ENCODE measurements around the gene SLC25A17. TPM values are rescaled to one million over a fixed set of nuclear protein-coding genes. Genes with fewer than 3 reads are reported as not detected.
"Not testable (repeated sequence)": the region's sequence is repeated elsewhere in the genome, so short reads cannot be mapped to it uniquely, and the experiment has no call there.

The SLC25A17 gene
- polyA plus RNA-seq, 4 donors = 36.4 to 43.0 (median 38.6) TPM

DNA sequence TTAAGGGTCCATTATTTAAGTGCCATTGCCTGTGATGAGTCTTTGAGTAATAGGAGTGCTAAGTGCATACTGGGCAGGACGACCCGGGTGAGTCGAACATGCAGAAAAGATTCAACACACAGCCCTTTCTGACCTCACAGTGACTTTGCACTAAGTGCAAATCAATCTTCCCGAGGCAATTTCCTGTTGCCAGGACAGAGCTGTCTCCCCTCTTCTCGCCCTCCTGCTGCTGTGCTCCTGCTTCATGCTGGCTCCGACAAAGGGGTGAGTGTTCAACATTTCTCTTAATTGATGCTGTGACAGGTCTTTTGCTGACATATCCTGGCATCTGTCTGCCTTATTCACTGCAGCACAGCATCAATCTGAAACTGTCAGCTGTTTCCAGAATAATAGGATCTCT lies 97.9 kb downstream of the SLC25A17 start:
- no peak for DNase-seq (ENCODE audit: low read depth in 4 of 4, low spot score in 2 of 4)

DNA sequence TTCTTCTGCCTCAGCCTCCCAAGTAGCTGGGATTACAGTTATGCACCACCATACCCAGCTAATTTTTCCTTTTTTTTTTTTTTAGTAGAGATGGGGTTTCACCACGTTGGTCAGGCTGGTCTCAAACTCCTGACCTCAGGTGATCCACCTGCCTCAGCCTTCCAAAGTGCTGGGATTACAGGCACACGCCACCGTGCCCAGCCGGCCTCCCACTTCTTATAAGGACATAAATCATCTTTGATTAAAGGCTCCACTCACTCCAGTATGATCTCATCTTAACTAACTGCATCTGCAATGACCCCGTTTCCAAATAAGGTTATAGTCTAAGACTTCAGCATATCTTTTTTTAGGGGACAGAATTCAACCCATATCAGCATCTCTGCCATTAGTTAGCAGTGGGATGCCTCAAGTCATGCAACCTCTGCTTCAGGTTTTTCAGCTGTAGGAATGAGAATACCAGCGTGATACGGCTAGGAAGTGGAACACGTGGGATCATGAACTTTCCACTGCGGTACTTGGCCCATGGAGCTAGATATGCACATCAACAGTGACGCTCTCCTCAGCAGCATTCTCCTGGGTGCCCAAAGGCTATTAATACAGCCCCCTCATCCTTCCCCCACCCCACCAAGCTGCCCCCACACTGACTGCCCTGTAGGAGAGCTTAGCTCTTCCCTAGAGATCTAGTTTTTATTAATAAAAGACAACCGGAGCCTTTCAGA lies 98.4 kb downstream of the SLC25A17 start:
- no peak for DNase-seq (ENCODE audit: low read depth in 4 of 4, low spot score in 2 of 4)

DNA sequence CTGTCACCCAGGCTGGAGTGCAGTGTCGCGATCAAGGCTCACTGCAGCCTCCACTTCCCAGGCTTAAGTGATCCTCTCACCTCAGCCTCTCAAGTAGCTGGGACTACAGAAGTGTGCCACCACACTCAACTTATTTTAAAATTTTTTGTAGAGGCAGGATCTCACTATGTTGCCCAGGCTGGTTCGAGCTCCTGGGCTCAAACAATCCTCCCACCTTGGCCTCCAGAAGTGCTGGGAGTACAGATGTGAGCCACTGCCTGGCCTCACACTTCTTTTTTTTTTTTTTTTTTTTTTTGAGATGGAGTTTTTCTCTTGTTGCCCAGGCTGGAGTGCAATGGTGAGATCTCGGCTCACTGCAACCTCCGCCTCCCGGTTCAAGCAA lies 99.0 kb downstream of the SLC25A17 start:
- not testable (repeated sequence) for DNase-seq (ENCODE audit: low read depth in 4 of 4, low spot score in 2 of 4)

Other genes starting within 250 kb of the SLC25A17 start
- gene MRTFA, start 182.6 kb downstream of the SLC25A17 start, polyA plus RNA-seq (ENCODE audit: insufficient read length in 4 of 4) = 10 to 100 TPM; 19.6 to 32.0 (median 28.0) TPM
- under 1 TPM; 0.10 to 0.44 (median 0.34) TPM for gene MCHR1, start 139.9 kb downstream of the SLC25A17 start, polyA plus RNA-seq (ENCODE audit: insufficient read length in 4 of 4)
- 100 to 1,000 TPM; 579 to 705 (median 610) TPM for gene ST13, start 37.3 kb upstream of the SLC25A17 start, polyA plus RNA-seq (ENCODE audit: insufficient read length in 4 of 4)
- 10 to 100 TPM; 18.3 to 25.6 (median 23.3) TPM for gene XPNPEP3, start 37.8 kb upstream of the SLC25A17 start, polyA plus RNA-seq (ENCODE audit: insufficient read length in 4 of 4)
- 1 to 10 TPM in 1 of 4 donors, under 1 TPM in 3; 0.20 to 1.0 (median 0.56) TPM for gene DNAJB7, start 42.8 kb upstream of the SLC25A17 start, polyA plus RNA-seq (ENCODE audit: insufficient read length in 4 of 4)
- 10 to 100 TPM; 68.6 to 79.9 (median 71.2) TPM for gene RBX1, start 132.0 kb upstream of the SLC25A17 start, polyA plus RNA-seq (ENCODE audit: insufficient read length in 4 of 4)

Data from left renal cortex interstitium (tissue), 4 donors.